GM18909 (cell line): ENCODE data around the gene UNC13A.
"Not testable (repeated sequence)": the region's sequence is repeated elsewhere in the genome, so short reads cannot be mapped to it uniquely, and the experiment has no call there.

Source experiments
- ATAC-seq: cut with Tn5 transposase; IDR thresholded peaks from one replicate; pipeline ENCODE4 v1.9.1; 2021; ENCODE audit warnings: mild to moderate bottlenecking; ENCODE audit not compliant: unreplicated experiment, poor library complexity

Gene UNC13A

GRCh38 chr19:17607936-17608335 is 80.2 kb downstream of the UNC13A start:
- ATAC-seq = no peak

- no peak for ATAC-seq
Observed at GRCh38 chr19:17606590-17607185, 81.5 kb downstream of the UNC13A start.

GRCh38 chr19:17605761-17606589 is 82.2 kb downstream of the UNC13A start:
- peak; percentile 85 for ATAC-seq

GRCh38 chr19:17605117-17605516 is 83.0 kb downstream of the UNC13A start:
- no peak for ATAC-seq

GRCh38 chr19:17604372-17605025 is 83.7 kb downstream of the UNC13A start:
- no peak for ATAC-seq

GRCh38 chr19:17602872-17603510 is 85.2 kb downstream of the UNC13A start:
- no peak for ATAC-seq

GRCh38 chr19:17602217-17602616 is 85.9 kb downstream of the UNC13A start:
- no peak for ATAC-seq

GRCh38 chr19:17601683-17602082 is 86.5 kb downstream of the UNC13A start:
- ATAC-seq = no peak

GRCh38 chr19:17599780-17600179 is 88.4 kb downstream of the UNC13A start:
- ATAC-seq = no peak

- ATAC-seq = no peak
Observed at GRCh38 chr19:17598953-17599352, 89.2 kb downstream of the UNC13A start.

- not testable (repeated sequence) for ATAC-seq
Observed at GRCh38 chr19:17598063-17598462, 90.1 kb downstream of the UNC13A start.

- ATAC-seq = not testable (repeated sequence)
Observed at GRCh38 chr19:17594296-17594695, 93.9 kb downstream of the UNC13A start.

- ATAC-seq = no peak
Observed at GRCh38 chr19:17590866-17591265, 97.3 kb downstream of the UNC13A start.

- not testable (repeated sequence) for ATAC-seq
Observed at GRCh38 chr19:17585395-17585794, 102.8 kb downstream of the UNC13A start.

- no peak for ATAC-seq
Observed at GRCh38 chr19:17584132-17584531, 104.0 kb downstream of the UNC13A start.

- no peak for ATAC-seq
Observed at GRCh38 chr19:17582613-17583012, 105.5 kb downstream of the UNC13A start.

- ATAC-seq = no peak
Observed at GRCh38 chr19:17581211-17581874, 106.8 kb downstream of the UNC13A start.

- no peak for ATAC-seq
Observed at GRCh38 chr19:17580470-17581144, 107.5 kb downstream of the UNC13A start.

GRCh38 chr19:17579661-17580244 is 108.4 kb downstream of the UNC13A start:
- ATAC-seq = no peak
